Mammary epithelial cell (primary cell): ENCODE results near the gene LIMK2.

Experiments used
- CTCF ChIP-seq, 2 donors: IDR thresholded peaks in 1 of 2; conservative IDR thresholded peaks in 1 of 2; 2 replicates each; pipeline ENCODE4 v1.5.1; 2011 to 2012; ENCODE audit warnings: inconsistent platforms in 2 of 2, low read length in 2 of 2, mild to moderate bottlenecking in 2 of 2, control low read depth in 1 of 2, low read depth in 1 of 2; ENCODE audit not compliant: insufficient read depth in 1 of 2; ENCODE audit errors: extremely low read depth in 1 of 2
- EZH2 ChIP-seq: IDR thresholded peaks from 2 replicates; pipeline ENCODE4 v1.6.1; 2012; ENCODE audit warnings: low read length, inconsistent platforms, borderline replicate concordance

GRCh38 chr22:31178859-31179258, 33.2 kb upstream of the LIMK2 start:
- TF ChIP-seq EZH2 (no peak), CTCF (conservative IDR thresholded peaks at IDR 0.05 in 1 of 2, IDR thresholded peaks at IDR 0.05 in 1 of 2; ENCODE audit: extremely low read depth in 1 of 2, insufficient read depth in 1 of 2, low read depth in 1 of 2, low read length in 2 of 2) (no peak)
